Measurements from ENCODE around the gene CORO7. TPM values are rescaled to one million over a fixed set of nuclear protein-coding genes. Genes with fewer than 3 reads are reported as not detected.
A peak's percentile ranks its signal among the peaks of the same experiment; 100 is the strongest.

The CORO7 gene
- total and polyA plus RNA-seq, 9 donors: 1.3 to 29.5 (median 17.9) TPM

- TF ChIP-seq CTCF (IDR thresholded peaks at IDR 0.05): no peak
- TF ChIP-seq POLR2A (IDR thresholded peaks at IDR 0.05): no peak
- TF ChIP-seq EP300 (IDR thresholded peaks at IDR 0.05): no peak
- H3K4me3 ChIP-seq: no peak overlapping the region
- H3K27me3 ChIP-seq: no peaks in the 10 kb centered on the region
- H3K4me1 ChIP-seq (ENCODE audit: insufficient read depth): peaks cover 21% of the 10 kb centered on the region
- WGBS, 3 donors: 89 to 94% (median 89%) methylated on average over 5 of the region's 5 CpGs
- DNase-seq: no peak
- no peaks in the 10 kb centered on the region for H3K36me3 ChIP-seq
- H3K9me3 ChIP-seq: no peaks in the 10 kb centered on the region
- intact Hi-C loops (cut with DNase I): no loop called here
- no peak overlapping the region for H3K27ac ChIP-seq
Observed at GRCh38 chr16:4367393-4367856, 49.0 kb downstream of the CORO7 start.

GRCh38 chr16:4366016-4366415 lies 50.4 kb downstream of the CORO7 start:
- H3K4me1 ChIP-seq (ENCODE audit: insufficient read depth): peaks cover 19% of the 10 kb centered on the region
- DNase-seq: peak in 1 of 5 donors; percentile 27
- intact Hi-C loops (cut with DNase I): no loop called here
- H3K4me3 ChIP-seq: no peak overlapping the region
- TF ChIP-seq EP300 (IDR thresholded peaks at IDR 0.05) (no peak), CTCF (IDR thresholded peaks at IDR 0.05) (no peak), POLR2A (IDR thresholded peaks at IDR 0.05) (no peak)
- H3K9me3 ChIP-seq: no peaks in the 10 kb centered on the region
- H3K36me3 ChIP-seq: no peaks in the 10 kb centered on the region
- H3K27me3 ChIP-seq: no peaks in the 10 kb centered on the region
- H3K27ac ChIP-seq: no peak overlapping the region
- 90 to 94% (median 91%) methylated on average over 11 to 13 of the region's 13 CpGs for WGBS, 3 donors

- no peaks in the 10 kb centered on the region for H3K27me3 ChIP-seq
- H3K36me3 ChIP-seq: no peaks in the 10 kb centered on the region
- no peak overlapping the region for H3K4me3 ChIP-seq
- H3K27ac ChIP-seq: no peak overlapping the region
- intact Hi-C loops (cut with DNase I): no loop called here
- no peaks in the 10 kb centered on the region for H3K9me3 ChIP-seq
- peak in 1 of 5 donors; percentile 25 for DNase-seq
- peaks cover 17% of the 10 kb centered on the region for H3K4me1 ChIP-seq (ENCODE audit: insufficient read depth)
- 92 to 96% (median 95%) methylated on average over 12 of the region's 12 CpGs for WGBS, 3 donors
- no peak for TF ChIP-seq EP300 (IDR thresholded peaks at IDR 0.05)
Observed at GRCh38 chr16:4365615-4366014, 50.8 kb downstream of the CORO7 start.

- 92 to 97% (median 95%) methylated on average over 10 of the region's 10 CpGs for WGBS, 3 donors
Observed at GRCh38 chr16:4365014-4365406, 51.4 kb downstream of the CORO7 start.

More at GRCh38 chr16:4365014-4365406, 51.4 kb downstream of the CORO7 start:
- no peaks in the 10 kb centered on the region for H3K9me3 ChIP-seq
- H3K4me3 ChIP-seq: no peak overlapping the region
- H3K36me3 ChIP-seq: no peaks in the 10 kb centered on the region
- H3K27ac ChIP-seq: no peak overlapping the region
- intact Hi-C loops (cut with DNase I): no loop called here
- H3K4me1 ChIP-seq (ENCODE audit: insufficient read depth): peaks cover 13% of the 10 kb centered on the region
- TF ChIP-seq POLR2A (IDR thresholded peaks at IDR 0.05) (no peak), EP300 (IDR thresholded peaks at IDR 0.05) (no peak), CTCF (IDR thresholded peaks at IDR 0.05) (no peak)
- no peaks in the 10 kb centered on the region for H3K27me3 ChIP-seq
- no peak for DNase-seq

Data from ovary (tissue), 9 donors.